ENCODE measurements around the gene SYNGAP1.
"Not testable (repeated sequence)": the region's sequence is repeated elsewhere in the genome, so short reads cannot be mapped to it uniquely, and the experiment has no call there.

The SYNGAP1 gene

DNA sequence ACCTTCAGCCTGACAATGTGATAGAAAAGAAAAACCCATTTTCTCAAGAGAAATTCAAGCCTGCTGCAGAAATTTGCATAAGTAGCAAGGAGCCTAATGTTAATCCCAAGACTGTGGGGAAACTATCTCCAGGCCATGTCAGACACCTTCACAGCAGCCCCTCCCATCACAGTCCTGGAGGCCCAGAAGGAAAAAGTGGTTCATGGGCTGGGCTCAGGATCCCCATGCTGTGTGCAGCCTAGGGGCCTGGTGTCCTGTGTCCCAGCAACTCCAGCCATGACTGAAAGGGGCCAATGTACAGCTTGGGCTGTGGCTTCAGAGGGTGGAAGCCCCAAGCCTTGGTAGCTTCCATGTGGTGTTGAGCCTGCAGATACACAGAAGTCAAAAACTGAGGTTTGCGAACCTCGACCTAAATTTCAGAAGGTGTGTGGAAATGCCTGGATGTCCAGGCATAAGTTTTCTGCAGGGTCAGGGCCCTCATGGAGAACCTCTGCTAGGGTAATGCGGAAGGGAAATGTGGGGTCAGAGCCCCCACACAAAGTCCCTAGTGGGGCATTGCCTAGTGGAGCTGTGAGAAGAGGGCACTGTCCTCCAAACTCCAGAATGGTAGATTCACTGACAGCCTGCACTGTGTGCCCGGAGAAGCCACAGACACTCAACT lies 46.3 kb downstream of the SYNGAP1 start:
- no peak for DNase-seq (ENCODE audit: low read depth in 2 of 3, low spot score in 1 of 3)

- no peak for DNase-seq (ENCODE audit: low read depth in 2 of 3, low spot score in 1 of 3)
Measured at GRCh38 chr6:33467091-33467490, 47.2 kb downstream of the SYNGAP1 start.

- no peak for DNase-seq (ENCODE audit: low read depth in 2 of 3, low spot score in 1 of 3)
Measured at GRCh38 chr6:33469661-33470060, 49.8 kb downstream of the SYNGAP1 start.

GRCh38 chr6:33477864-33478263 lies 58.0 kb downstream of the SYNGAP1 start:
- no peak for DNase-seq (ENCODE audit: low read depth in 2 of 3, low spot score in 1 of 3)

DNA sequence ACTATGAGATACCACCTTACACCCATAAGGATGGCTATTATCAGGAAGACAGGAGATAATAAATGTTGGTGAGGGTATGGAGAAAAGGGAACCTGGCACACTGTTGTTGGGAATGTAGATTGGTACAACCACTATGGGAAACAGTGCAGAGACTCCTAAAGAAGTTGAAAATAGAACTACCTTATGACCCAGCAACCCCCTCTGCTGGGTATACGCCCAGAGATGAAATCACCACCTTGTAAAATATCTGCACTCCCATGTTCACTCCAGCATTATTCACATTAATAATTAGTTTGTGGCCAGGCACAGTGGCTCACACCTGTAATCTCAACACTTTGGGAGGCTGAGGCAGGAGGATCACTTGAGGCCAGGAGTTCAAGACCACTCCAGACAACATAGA lies 61.3 kb downstream of the SYNGAP1 start:
- DNase-seq (ENCODE audit: low read depth in 2 of 3, low spot score in 1 of 3), result no peak

- not testable (repeated sequence) for DNase-seq (ENCODE audit: low read depth in 2 of 3, low spot score in 1 of 3)
Measured at GRCh38 chr6:33482620-33483019, 62.8 kb downstream of the SYNGAP1 start.

DNA sequence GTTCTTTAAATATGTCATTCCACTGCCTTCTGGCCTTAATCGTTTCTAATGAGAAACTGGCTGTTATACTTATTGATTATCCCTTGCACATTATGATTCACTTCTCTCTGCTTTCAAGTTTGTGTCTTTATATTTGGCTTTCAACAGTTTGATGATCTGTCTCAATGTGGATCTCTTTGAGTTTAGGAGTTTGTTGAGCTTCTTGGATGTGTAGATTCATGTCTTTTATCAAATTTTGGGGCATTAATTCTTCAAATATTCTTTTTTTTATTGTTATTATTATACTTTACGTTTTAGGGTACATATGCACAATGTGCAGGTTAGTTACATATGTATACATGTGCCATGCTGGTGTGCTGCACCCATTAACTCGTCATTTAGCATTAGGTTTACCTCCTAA lies 63.8 kb downstream of the SYNGAP1 start:
- DNase-seq (ENCODE audit: low read depth in 2 of 3, low spot score in 1 of 3), result no peak

DNA sequence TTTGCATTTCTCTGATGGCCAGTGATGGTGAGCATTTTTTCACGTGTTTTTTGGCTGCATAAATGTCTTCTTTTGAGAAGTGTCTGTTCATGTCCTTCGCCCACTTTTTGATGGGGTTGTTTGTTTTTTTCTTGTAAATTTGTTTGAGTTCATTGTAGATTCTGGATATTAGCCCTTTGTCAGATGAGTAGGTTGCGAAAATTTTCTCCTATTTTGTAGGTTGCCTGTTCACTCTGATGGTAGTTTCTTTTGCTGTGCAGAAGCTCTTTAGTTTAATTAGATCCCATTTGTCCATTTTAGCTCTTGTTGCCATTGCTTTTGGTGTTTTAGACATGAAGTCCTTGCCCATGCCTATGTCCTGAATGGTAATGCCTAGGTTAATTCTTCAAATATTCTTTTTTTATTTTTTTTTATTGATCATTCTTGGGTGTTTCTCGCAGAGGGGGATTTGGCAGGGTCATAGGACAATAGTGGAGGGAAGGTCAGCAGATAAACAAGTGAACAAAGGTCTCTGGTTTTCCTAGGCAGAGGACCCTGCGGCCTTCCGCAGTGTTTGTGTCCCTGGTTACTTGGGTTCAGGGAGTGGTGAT lies 64.9 kb downstream of the SYNGAP1 start:
- DNase-seq (ENCODE audit: low read depth in 2 of 3, low spot score in 1 of 3), result not testable (repeated sequence)

DNA sequence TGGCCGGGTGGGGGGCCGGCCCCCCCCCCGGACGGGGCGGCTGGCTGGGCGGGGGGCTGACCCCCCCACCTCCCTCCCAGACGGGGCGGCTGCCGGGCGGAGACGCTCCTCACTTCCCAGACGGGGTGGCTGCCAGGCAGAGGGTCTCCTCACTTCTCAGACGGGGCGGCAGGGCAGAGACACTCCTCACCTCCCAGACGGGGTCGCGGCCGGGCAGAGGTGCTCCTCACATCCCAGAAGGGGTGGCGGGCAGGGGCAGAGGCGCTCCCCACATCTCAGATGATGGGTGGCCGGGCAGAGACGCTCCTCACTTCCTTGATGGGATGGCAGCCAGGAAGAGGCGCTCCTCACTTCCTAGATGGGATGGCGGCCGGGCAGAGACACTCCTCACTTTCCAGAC lies 65.8 kb downstream of the SYNGAP1 start:
- not testable (repeated sequence) for DNase-seq (ENCODE audit: low read depth in 2 of 3, low spot score in 1 of 3)

GRCh38 chr6:33488339-33488738 lies 68.5 kb downstream of the SYNGAP1 start:
- no peak for DNase-seq (ENCODE audit: low read depth in 2 of 3, low spot score in 1 of 3)

DNA sequence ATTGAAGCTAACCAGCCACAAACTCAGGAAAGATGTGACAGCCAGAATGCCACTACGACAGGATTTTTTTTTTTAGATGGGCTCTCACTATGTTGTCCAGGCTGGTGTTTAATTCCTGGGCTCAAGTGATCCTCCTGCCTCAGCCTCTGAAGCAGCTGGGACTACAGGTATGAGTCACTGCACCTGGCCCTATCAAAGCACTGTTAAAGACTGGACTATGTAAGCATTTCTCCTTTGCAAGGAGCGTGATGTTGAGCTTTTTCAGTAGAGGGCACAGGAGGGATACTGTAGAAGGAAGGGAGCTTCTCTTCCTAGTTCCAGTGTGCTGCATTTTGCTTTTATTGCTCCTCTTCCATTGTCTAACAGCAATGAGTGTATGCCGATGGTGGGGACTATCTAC lies 70.3 kb downstream of the SYNGAP1 start:
- no peak for DNase-seq (ENCODE audit: low read depth in 2 of 3, low spot score in 1 of 3)

DNA sequence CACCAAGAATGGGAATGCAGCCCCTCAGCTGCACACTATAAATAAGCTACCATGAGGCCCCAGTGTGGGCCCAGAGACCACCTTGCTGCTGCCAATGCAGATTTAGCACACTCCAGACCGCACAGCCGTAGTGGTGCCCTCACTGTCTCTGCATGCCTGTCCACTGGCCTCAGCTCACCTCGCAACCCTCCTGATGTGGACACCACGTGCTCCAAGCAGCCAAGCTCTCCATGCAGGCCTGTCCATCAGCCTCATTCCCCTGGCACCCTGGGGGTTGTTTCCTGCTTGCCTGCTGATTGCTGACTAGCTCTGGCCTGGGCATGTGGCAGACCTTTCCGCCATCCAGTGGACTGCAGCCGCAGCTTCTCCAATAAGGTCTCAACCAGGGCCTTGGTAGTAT lies 70.8 kb downstream of the SYNGAP1 start:
- no peak for DNase-seq (ENCODE audit: low read depth in 2 of 3, low spot score in 1 of 3)

DNA sequence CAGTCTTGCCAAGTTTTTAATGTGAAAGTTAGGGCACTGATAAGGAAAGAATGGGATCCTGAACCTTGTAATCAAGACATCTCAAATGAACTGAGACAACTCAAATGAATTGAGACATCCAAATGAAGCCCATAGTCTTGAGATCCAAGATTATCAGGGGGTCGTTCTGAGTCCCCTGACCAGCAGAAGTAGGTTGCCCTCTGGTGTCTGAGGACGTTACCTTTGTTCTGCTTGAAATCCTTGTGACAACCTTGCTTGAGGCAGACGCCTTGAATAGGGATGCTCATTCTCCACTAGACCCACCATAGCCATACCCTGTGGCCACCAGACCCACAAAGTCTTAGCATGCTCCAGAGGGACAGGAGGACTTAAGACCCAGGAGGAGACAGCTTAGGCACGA lies 72.2 kb downstream of the SYNGAP1 start:
- no peak for DNase-seq (ENCODE audit: low read depth in 2 of 3, low spot score in 1 of 3)

- DNase-seq (ENCODE audit: low read depth in 2 of 3, low spot score in 1 of 3), result no peak
Measured at GRCh38 chr6:33497157-33497556, 77.3 kb downstream of the SYNGAP1 start.

DNA sequence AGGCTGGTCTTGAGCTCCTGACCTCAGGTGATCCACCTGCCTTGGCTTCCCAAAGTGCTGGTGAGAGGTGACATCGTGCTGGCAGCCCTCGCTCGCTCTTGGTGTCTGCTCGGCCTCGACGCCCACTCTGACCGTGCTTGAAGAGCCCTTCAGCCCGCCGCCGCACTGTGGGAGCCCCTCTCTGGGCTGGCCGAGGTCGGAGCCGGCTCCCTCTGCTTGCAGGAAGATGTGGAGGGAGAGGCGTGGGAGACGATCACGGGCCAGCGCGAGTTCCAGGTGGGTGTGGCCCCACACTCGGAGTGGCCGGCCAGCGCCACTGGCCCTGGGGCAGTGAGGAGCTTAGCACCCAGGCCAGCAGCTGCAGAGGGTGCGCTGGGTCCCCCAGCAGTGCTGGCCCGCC lies 82.6 kb downstream of the SYNGAP1 start:
- DNase-seq (ENCODE audit: low read depth in 2 of 3, low spot score in 1 of 3), result no peak

- DNase-seq (ENCODE audit: low read depth in 2 of 3, low spot score in 1 of 3), result no peak
Measured at GRCh38 chr6:33504486-33504885, 84.6 kb downstream of the SYNGAP1 start.
